Measurements from ENCODE around the gene EPHA4.

DNA sequence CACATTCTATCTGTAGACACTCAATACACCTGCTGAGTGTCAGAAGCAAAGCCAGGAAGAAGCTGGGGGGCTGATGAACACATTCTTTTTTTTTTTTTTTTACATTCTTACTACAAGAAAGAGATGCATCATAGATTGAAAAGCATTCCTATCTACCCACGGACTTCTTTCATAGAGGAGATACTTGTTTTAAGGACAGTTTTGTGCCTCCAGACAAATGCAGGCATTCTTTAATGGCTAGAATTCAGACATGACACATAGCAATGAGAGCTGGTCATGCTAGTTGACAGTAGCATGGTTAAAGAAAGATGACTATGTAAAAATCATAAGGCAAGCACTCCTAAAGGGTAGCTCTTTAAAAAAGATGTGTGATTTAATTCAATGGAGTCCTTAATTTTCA is 110.2 kb downstream of the EPHA4 start:
- TF ChIP-seq, protein P1, sequence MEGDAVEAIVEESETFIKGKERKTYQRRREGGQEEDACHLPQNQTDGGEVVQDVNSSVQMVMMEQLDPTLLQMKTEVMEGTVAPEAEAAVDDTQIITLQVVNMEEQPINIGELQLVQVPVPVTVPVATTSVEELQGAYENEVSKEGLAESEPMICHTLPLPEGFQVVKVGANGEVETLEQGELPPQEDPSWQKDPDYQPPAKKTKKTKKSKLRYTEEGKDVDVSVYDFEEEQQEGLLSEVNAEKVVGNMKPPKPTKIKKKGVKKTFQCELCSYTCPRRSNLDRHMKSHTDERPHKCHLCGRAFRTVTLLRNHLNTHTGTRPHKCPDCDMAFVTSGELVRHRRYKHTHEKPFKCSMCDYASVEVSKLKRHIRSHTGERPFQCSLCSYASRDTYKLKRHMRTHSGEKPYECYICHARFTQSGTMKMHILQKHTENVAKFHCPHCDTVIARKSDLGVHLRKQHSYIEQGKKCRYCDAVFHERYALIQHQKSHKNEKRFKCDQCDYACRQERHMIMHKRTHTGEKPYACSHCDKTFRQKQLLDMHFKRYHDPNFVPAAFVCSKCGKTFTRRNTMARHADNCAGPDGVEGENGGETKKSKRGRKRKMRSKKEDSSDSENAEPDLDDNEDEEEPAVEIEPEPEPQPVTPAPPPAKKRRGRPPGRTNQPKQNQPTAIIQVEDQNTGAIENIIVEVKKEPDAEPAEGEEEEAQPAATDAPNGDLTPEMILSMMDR (IDR thresholded peaks at IDR 0.05), result no peak
- no peak for TF ChIP-seq POLR2A (IDR thresholded peaks at IDR 0.05)

Measured in Peyer's patch (tissue), 4 donors.